Body of pancreas (tissue), 4 donors: ENCODE measurements around the gene GPATCH2. TPM values are rescaled to one million over a fixed set of nuclear protein-coding genes. Genes with fewer than 3 reads are reported as not detected.

Source experiments
- ATAC-seq: fragments of 150-250 bp; one replicate; pipeline ENCODE4 v1.9.1; 2016
- DNase-seq, 4 donors: peaks; one replicate each; pipeline ENCODE4 v3.0.0-alpha.2; 2019
- H3K27ac ChIP-seq, 4 donors: fragments of 200-600 bp; sonication (generic); 1 replicate in 3 of 4; 2 replicates in 1 of 4; pipeline versions ENCODE4 v1.5.1 to v1.6.1; 2016 to 2019; ENCODE audit warnings: mild to moderate bottlenecking in 1 of 4, mixed read lengths in 1 of 4, moderate library complexity in 1 of 4
- H3K27me3 ChIP-seq, 2 donors: fragments of 200-600 bp; sonication (generic); one replicate each; pipeline ENCODE4 v1.6.0; 2016; ENCODE audit warnings: mild to moderate bottlenecking in 1 of 2
- H3K36me3 ChIP-seq, 2 donors: fragments of 200-600 bp; sonication (generic); replicated peaks in 1 of 2; 2 replicates each; pipeline ENCODE4 v1.5.1; 2016; ENCODE audit warnings: low read depth in 2 of 2; ENCODE audit not compliant: insufficient read depth in 1 of 2
- H3K4me1 ChIP-seq: fragments of 200-600 bp; sonication (generic); one replicate; pipeline ENCODE4 v1.6.0; 2016
- H3K4me3 ChIP-seq, 2 donors: fragments of 200-600 bp; sonication (generic); 1 replicate in 1 of 2; 2 replicates in 1 of 2; pipeline ENCODE4 v1.5.1; 2016 to 2019
- H3K9me3 ChIP-seq, 3 donors: fragments of 200-600 bp; sonication (generic); 1 replicate in 2 of 3; 2 replicates in 1 of 3; pipeline ENCODE4 v1.5.1; 2016
- CTCF ChIP-seq, 7 experiments: fragments of 450-650 bp in 4 of 7; fragments of 200-600 bp in 3 of 7; sonication (generic) in 3 of 7; IDR thresholded peaks; one replicate each; pipeline ENCODE4 v1.5.1; 2016 to 2019; ENCODE audit warnings: antibody characterized with exemption in 7 of 7
- POLR2A ChIP-seq, 3 donors: fragments of 450-650 bp; IDR thresholded peaks; one replicate each; pipeline ENCODE4 v1.6.1; 2016; ENCODE audit warnings: antibody characterized with exemption in 3 of 3, mild to moderate bottlenecking in 2 of 3
- WGBS, 2 donors: methylation state at CpG; one replicate each; pipeline ENCODE4 v1.1.5; 2017; 5-methylcytosine and 5-hydroxymethylcytosine counted together
- intact Hi-C: fragments of 100-400 bp; cut with DNase I; formaldehyde crosslinking; loops from one replicate; pipeline ENCODE4 v1.15.1; 2023
- total RNA-seq, 2 donors: library from RNA; depleted of rRNA; stranded (reverse); fragments of >200 nt; gene quantifications; one replicate each; pipeline ENCODE4 v1.1.0, GENCODE V29; 2016

Gene GPATCH2
- total RNA-seq, 2 donors from 2014 or later: 9.6 to 32.0 TPM

GRCh38 chr1:217614200-217614712, 16.6 kb downstream of the GPATCH2 start:
- Histone ChIP-seq H3K4me3 (no peak overlapping the region), H3K9me3 (no peaks in the 10 kb centered on the region), H3K27me3 (no peaks in the 10 kb centered on the region), H3K36me3 (peaks cover 0 to 1% of the 10 kb centered on the region in 2 donors), H3K4me1 (no peaks in the 10 kb centered on the region), H3K27ac (no peak overlapping the region)
- ATAC-seq (no peak), DNase-seq (no peak)
- WGBS, 2 donors: 78 to 80% methylated on average over 3 of the region's 3 CpGs
- TF ChIP-seq CTCF (IDR thresholded peaks at IDR 0.05): no peak
- no peak for TF ChIP-seq POLR2A (IDR thresholded peaks at IDR 0.05)
- intact Hi-C loops: no loop called here

- no peaks in the 10 kb centered on the region for H3K4me1 ChIP-seq
- no peak for ATAC-seq
- H3K36me3 ChIP-seq: peaks cover 0 to 8% of the 10 kb centered on the region in 2 donors
- no peak overlapping the region for H3K4me3 ChIP-seq
- intact Hi-C loops: no loop called here
- DNase-seq: no peak
- no peaks in the 10 kb centered on the region for H3K27me3 ChIP-seq
- TF ChIP-seq CTCF (IDR thresholded peaks at IDR 0.05): no peak
- no peak for TF ChIP-seq POLR2A (IDR thresholded peaks at IDR 0.05)
- no peak overlapping the region for H3K27ac ChIP-seq
- no peaks in the 10 kb centered on the region for H3K9me3 ChIP-seq
- 91 to 93% methylated on average over 1 of the region's 1 CpG for WGBS, 2 donors
Observed at GRCh38 chr1:217605390-217605789, 25.5 kb downstream of the GPATCH2 start.

DNA sequence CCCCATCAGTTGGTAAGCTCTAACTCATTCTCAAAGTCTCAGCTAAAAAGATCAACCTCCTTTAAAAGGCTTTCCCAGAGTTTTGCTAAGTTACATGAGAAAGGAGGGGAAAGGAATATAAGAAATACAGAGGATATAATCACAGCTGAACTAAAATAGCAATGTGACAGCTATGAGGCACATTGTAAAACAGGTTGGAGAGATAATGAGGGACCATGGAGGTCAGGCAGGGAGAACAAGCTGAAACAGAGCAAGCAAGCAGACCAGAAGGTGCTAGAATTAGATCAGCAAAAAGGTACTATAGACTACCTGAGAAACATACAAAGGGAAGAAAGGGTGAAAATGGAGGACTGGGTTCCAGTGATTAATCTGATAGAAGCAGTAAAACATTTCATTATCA, 28.5 kb downstream of the GPATCH2 start:
- Histone ChIP-seq H3K27ac (no peak overlapping the region), H3K27me3 (no peaks in the 10 kb centered on the region), H3K4me1 (no peaks in the 10 kb centered on the region), H3K9me3 (no peaks in the 10 kb centered on the region), H3K4me3 (no peak overlapping the region), H3K36me3 (peaks cover 0 to 5% of the 10 kb centered on the region in 2 donors)
- DNase-seq (no peak), ATAC-seq (no peak)
- intact Hi-C loops: no loop called here
- TF ChIP-seq CTCF (IDR thresholded peaks at IDR 0.05) (no peak), POLR2A (IDR thresholded peaks at IDR 0.05) (no peak)

DNA sequence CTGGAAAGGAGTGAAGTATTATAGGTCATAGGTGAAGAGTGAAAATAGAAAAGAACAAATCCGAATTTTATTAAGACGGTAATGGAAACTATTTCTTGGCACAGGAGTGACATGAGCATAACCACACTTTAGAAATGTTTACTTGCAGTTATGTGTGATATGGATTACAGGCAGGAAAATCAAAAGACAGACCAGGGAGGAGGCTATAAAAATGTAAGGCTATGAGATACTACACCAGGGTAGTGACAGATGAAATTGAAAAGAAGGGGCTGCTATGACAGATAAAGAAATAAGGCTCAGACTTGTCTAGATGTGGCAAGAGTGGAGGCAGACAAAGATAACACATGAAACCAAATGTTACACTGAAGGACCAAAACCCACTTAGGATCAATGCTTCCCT, 31.7 kb downstream of the GPATCH2 start:
- TF ChIP-seq CTCF (IDR thresholded peaks at IDR 0.05) (no peak), POLR2A (IDR thresholded peaks at IDR 0.05) (no peak)
- no peaks in the 10 kb centered on the region for H3K4me1 ChIP-seq
- intact Hi-C loops: no loop called here
- no peak for ATAC-seq
- H3K9me3 ChIP-seq: no peaks in the 10 kb centered on the region
- no peak overlapping the region for H3K27ac ChIP-seq
- DNase-seq: no peak
- WGBS, 2 donors: 70 to 78% methylated on average over 2 of the region's 2 CpGs
- H3K4me3 ChIP-seq: no peak overlapping the region
- no peaks in the 10 kb centered on the region for H3K27me3 ChIP-seq
- peaks cover 0 to 2% of the 10 kb centered on the region in 2 donors for H3K36me3 ChIP-seq

DNA sequence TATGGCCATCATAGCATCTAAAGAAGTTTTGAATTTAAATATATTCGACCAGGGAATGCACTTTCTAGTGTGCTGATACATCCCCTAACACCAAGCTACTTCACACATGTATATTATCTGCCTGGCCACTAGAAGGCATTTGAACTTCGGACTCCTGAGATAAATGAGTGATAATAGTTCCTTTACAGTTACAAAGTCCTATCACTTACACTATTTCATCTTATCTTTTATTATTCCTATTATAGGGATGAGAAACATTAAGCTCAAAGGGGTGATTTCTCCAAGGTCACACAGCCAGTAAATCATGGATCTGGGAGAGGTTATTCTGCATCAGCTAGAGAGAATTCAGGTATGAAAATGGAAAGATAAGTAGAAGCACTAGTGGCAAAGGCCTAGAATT, 40.3 kb downstream of the GPATCH2 start:
- Histone ChIP-seq H3K4me3 (no peak overlapping the region), H3K27ac (no peak overlapping the region), H3K4me1 (no peaks in the 10 kb centered on the region), H3K36me3 (peaks cover 0 to 2% of the 10 kb centered on the region in 2 donors), H3K9me3 (no peaks in the 10 kb centered on the region), H3K27me3 (no peaks in the 10 kb centered on the region)
- TF ChIP-seq CTCF (IDR thresholded peaks at IDR 0.05) (no peak), POLR2A (IDR thresholded peaks at IDR 0.05) (no peak)
- no peak for ATAC-seq
- intact Hi-C loops: no loop called here
- DNase-seq: no peak
- WGBS, 2 donors: 49 to 64% methylated on average over 2 of the region's 2 CpGs
